ENCODE results near the gene SPDYE16.
"Not testable (repeated sequence)": the region's sequence is repeated elsewhere in the genome, so short reads cannot be mapped to it uniquely, and the experiment has no call there.

- not testable (repeated sequence) for TF ChIP-seq CTCF, POLR2A (IDR thresholded peaks at IDR 0.05)
Measured at GRCh38 chr7:76575919-76576655, 33.0 kb upstream of the SPDYE16 start.

Data from prostate gland (tissue), 2 donors.